DMS153 treated with DMSO at 0.1 percent for 48 hours (cell line): ENCODE measurements around the gene SLC18A2.
"Not testable (repeated sequence)": the region's sequence is repeated elsewhere in the genome, so short reads cannot be mapped to it uniquely, and the experiment has no call there.

Experiments used
- DNase-seq: peaks from one replicate; lab custom pipeline; 2025; ENCODE audit not compliant: unreplicated experiment; lab: John Stamatoyannopoulos, UW

SLC18A2 gene

DNA sequence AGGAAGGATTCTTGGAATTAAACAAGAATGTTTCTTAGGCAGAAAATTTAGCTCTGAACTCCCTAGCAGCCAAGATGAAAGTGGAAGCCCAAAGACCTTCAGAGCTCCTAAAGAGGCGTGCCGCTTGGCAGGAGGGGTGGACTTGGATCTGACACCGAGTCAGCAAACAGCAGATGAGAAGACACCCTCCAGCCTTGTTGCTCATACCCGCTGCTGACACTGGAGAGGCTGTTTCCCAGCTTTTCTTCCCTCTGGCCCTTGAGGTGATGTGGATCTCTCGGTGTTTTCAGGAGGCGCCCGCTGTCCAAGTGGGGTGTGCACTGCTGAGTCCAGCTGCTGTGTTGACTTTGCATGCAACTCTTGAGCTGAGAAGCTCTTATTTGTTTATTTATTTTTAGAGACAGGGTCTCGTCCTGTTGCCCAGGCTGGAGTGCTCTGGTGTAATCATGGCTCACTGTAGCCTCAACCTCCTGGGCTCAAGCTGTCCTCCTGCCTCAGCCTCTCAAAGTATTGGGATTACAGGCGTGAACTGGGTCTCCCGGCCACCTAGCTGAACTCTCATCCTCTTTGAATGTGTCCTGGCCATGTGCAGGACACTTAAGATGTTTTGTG, 21.5 kb downstream of the SLC18A2 start:
- DNase-seq = no peak

GRCh38 chr10:117262903-117263293, 22.0 kb downstream of the SLC18A2 start:
- no peak for DNase-seq

DNA sequence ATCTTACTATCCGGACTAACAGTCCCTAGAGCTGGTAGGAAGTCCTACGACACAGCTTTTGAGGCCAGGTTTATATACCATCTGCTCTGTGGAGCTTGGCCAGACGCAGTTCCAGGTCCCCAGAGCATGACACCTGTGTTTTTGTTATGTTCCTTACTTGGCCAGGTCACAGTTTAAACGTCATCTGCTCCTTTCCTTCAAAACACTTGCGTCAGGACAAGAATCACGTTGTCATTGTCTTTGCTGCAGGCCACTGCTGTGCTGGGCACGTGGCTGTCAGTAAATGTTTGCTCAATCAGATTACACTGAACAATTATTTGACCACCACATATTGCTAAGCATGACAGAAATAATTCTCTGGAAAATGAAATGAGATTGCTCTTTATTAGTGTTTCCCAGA, 23.9 kb downstream of the SLC18A2 start:
- peak; percentile 70 for DNase-seq

DNA sequence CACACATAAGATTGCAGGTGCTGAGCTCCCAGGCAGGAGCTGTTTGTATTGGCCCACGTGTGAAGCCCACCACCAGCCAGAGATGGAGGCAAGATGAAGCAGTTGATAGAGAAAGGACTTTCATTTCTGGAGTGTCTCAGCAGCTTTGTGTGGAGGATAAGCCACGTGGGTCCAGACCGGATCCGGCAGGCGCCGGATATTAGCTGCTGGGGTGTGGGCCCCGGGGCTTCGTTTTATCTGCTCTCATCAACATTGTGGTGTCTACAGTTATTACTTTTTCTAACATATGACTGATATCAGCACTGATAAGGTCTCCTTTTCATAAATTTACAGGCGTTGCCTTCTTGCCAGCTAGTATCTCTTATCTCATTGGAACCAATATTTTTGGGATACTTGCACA, 25.5 kb downstream of the SLC18A2 start:
- DNase-seq = no peak

GRCh38 chr10:117266812-117267211, 25.9 kb downstream of the SLC18A2 start:
- no peak for DNase-seq

- DNase-seq = no peak
Measured at GRCh38 chr10:117268258-117268657, 27.3 kb downstream of the SLC18A2 start.

DNA sequence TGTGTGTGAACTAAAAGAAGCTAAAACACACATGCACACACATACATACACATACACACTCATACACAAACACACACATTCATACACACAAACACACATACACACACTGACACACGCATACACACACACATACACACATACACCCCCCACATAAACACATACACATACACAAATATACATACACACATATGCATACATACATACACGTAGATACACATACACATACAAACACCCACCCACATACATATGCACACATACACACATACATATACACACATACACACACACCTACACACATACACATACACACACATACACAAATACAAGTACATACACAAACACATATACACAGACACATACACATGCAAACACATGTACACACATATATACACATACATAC, 28.0 kb downstream of the SLC18A2 start:
- DNase-seq = no peak

- no peak for DNase-seq
Measured at GRCh38 chr10:117271427-117271826, 30.5 kb downstream of the SLC18A2 start.

GRCh38 chr10:117272195-117273076, 31.5 kb downstream of the SLC18A2 start:
- no peak for DNase-seq

- no peak for DNase-seq
Measured at GRCh38 chr10:117273980-117274379, 33.1 kb downstream of the SLC18A2 start.

DNA sequence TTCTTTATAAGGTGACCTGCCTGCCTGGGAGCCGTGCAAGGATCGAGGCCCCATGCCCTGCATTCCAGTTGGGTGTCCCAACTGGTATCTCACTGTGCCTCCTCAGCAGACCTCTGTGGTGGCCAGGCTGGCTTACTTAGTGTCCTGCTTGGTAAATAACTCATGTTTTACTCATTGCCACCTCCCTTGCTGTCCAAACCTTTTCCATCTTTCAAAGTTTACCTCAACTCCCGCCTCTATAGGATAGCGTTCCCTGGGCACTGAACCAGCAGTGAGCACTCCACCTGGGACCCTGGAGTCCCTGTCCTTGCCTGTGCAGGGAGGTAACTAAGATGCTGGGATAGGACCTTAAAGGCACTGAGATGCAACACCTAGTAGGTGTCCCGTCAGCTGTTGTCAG, 33.6 kb downstream of the SLC18A2 start:
- DNase-seq = no peak

DNA sequence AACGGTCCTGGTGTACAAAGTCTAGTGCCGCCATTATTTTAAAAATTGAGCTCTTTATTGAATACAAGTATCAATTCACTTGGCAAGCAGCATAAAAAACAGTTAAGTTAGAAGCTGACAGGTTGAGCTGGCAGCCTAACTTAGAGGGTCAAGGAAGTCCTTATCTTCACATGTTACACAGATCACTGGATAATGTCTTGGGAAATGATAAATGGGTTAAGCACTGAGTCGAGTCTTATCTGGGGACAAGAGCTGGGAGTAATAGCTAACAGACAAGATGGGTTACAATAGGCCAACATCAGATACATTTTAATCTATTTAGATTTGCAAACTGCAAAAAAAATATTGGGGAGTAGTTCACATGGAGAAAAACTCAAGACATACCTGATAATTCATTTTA, 34.2 kb downstream of the SLC18A2 start:
- no peak for DNase-seq

- no peak for DNase-seq
Measured at GRCh38 chr10:117277675-117278074, 36.8 kb downstream of the SLC18A2 start.

DNA sequence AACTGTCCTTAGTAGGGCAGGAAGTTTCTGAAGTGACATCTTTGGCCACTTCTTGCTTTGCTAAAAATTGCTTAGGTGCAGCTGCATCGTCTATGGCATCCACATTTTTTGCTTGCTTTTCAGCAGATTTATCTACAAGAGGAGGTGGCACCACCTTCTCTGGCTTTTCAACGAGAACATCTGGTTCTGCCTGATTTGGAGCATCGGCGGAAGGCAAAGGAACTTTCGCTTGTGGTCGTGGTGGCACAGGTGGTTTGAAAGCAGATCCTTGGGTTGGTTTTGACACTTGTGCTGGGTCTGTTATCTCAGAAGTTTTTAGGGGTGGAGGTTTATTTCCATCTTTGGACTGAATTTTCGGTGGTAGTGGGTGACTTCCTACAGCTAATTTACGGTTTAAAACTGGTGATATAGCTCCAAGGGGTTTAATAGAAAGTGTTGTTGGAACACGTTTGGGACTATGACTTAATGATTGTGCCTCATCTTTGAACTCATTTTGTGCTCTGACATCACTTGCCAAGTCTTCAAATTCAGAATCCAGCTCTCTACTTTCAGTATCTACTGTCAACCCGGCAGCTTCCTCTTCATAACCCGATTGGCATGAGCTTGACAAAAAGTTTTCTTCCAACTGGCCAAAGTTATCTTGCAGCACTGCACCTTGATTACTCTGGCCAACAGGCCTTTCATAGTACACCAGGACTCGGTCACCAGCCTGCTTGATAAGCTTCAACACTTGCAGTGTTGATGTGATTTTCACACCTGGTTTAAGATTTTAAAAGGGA, 44.0 kb downstream of the SLC18A2 start:
- no peak for DNase-seq

- DNase-seq = not testable (repeated sequence)
Measured at GRCh38 chr10:117290872-117291271, 50.0 kb downstream of the SLC18A2 start.

DNA sequence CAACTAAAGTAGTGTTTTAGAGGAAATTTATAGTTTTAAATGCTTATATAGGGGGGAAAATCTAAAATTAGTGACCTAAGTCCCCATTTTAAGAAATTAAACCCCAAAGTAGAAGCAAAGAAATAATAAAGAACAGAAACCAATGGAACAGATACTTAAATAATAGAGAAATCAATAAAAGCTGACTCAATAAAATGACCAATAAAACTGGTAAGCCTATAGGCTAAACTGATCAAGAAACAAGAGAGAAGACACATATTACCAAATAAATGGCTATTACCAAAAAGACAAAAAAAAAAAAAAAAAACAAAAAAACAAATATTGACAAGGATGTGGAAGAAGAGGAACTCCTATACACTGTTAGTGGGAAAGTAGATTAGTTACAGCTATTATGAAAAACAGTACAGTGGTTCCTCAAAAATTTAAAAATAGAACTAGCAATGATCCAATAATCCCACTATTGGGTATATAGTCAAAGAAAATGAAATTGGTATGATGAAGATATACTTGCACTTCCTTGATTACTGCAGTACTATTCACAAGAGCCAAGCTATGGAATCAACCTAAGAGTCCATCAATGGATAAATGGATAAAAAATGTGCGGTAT, 53.2 kb downstream of the SLC18A2 start:
- DNase-seq = no peak

DNA sequence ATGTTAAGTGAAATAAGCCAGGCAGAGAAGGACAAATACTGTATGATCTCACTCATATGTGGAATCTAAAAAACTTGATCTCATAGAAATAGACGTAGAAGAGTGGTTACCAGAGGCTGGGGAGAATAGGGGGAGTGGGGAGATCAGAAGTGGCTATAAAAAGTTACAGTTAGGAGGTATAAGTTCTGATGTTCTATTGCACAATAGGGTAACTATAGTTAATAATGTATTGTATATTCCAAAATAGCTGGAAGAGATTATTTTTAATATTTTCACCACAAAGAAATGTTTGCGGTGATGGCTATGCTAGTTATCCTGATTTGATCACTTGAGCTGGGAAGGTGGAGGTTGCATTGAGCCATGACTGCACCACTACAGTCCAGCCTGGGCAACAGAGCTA, 53.8 kb downstream of the SLC18A2 start:
- no peak for DNase-seq

DNA sequence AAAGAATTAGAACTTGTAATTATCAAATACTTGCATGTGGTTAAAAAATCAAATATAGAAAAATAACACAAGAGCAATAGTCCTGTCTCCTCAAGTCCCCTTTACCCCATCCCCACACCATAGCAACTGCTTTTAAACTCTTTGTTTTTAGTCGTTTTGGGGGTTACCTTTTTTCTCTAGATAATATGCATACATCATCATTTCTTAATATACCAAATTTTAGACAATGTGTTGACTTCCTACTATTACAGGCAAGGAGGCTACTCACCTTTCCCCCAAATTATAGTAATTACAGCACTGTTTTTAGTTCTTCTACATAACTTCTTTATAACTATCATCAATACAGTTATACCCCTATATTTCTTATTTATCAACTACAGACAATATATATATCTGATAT, 57.3 kb downstream of the SLC18A2 start:
- DNase-seq = no peak

DNA sequence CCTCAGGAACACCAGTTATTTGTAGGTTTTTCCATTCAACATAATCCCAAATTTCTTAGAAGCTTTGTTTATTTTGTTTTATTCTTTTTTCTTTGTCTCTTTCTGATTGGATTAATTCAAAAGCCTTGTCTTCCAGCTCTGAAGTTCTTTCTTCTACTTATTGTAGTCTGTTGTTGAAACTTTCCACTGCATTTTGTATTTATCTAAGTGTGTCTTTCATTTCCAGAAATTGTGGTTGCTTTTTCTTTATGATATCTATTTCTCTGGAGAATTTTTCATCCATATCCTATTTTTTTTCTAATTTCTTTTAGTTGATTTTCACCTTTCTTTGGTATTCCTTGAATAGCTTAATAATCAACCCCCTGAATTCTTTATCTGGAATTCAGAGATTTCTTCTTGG, 58.5 kb downstream of the SLC18A2 start:
- no peak for DNase-seq

- DNase-seq = no peak
Measured at GRCh38 chr10:117300671-117301070, 59.8 kb downstream of the SLC18A2 start.

- DNase-seq = not testable (repeated sequence)
Measured at GRCh38 chr10:117303451-117303850, 62.5 kb downstream of the SLC18A2 start.
